Trophoblast cell (in vitro differentiated cells and primary cell): Measurements from ENCODE around the gene NCAM1.

Source experiments
- DNase-seq, 2 donors: peaks; one replicate each; pipeline ENCODE4 v3.0.0-alpha.2; 2016
- H2AFZ ChIP-seq: 2 replicates; pipeline ENCODE4 v1.6.1; 2013; ENCODE audit warnings: low read length, moderate library complexity, mild to moderate bottlenecking; ENCODE audit not compliant: insufficient read depth, poor library complexity
- H2AK5ac ChIP-seq: 2 replicates; pipeline ENCODE4 v1.6.1; 2013; ENCODE audit warnings: mild to moderate bottlenecking, low read length
- H2BK120ac ChIP-seq: 2 replicates; pipeline ENCODE4 v1.6.1; 2013; ENCODE audit warnings: low read length, mild to moderate bottlenecking, moderate library complexity; ENCODE audit not compliant: insufficient read depth, poor library complexity
- H2BK12ac ChIP-seq: 2 replicates; pipeline ENCODE4 v1.6.1; 2013; ENCODE audit warnings: mild to moderate bottlenecking, low read length, moderate library complexity
- H2BK5ac ChIP-seq: 2 replicates; pipeline ENCODE4 v1.6.1; 2013; ENCODE audit warnings: low read length, low read depth, moderate library complexity, mild to moderate bottlenecking; ENCODE audit not compliant: poor library complexity
- H3K14ac ChIP-seq: 2 replicates; pipeline ENCODE4 v1.6.1; 2013; ENCODE audit warnings: mild to moderate bottlenecking, low read length
- H3K18ac ChIP-seq: 2 replicates; pipeline ENCODE4 v1.6.1; 2013; ENCODE audit warnings: mild to moderate bottlenecking, low read length
- H3K23ac ChIP-seq: 2 replicates; pipeline ENCODE4 v1.6.1; 2013; ENCODE audit warnings: low read length
- H3K27ac ChIP-seq: 2 replicates; pipeline ENCODE4 v1.5.1; 2013; ENCODE audit warnings: low read depth, mild to moderate bottlenecking, inconsistent platforms, low read length, moderate library complexity
- H3K27me3 ChIP-seq: 2 replicates; pipeline ENCODE4 v1.6.1; 2013; ENCODE audit warnings: inconsistent platforms, mild to moderate bottlenecking, low read length, moderate library complexity; ENCODE audit not compliant: insufficient read depth
- H3K36me3 ChIP-seq, 2 experiments: 1 replicate in 1 of 2; 2 replicates in 1 of 2; pipeline ENCODE4 v1.6.1; 2013; ENCODE audit warnings: low read length in 2 of 2, mild to moderate bottlenecking in 2 of 2, moderate library complexity in 1 of 2; ENCODE audit not compliant: insufficient read depth in 2 of 2, control insufficient read depth in 1 of 2
- H3K4ac ChIP-seq: 2 replicates; pipeline ENCODE4 v1.6.1; 2013; ENCODE audit warnings: low read depth, mild to moderate bottlenecking, low read length, moderate library complexity
- H3K4me1 ChIP-seq, 2 experiments: 1 replicate in 1 of 2; 2 replicates in 1 of 2; pipeline ENCODE4 v1.6.1; 2013; ENCODE audit warnings: low read length in 2 of 2, mild to moderate bottlenecking in 2 of 2, moderate library complexity in 1 of 2; ENCODE audit not compliant: insufficient read depth in 2 of 2, control insufficient read depth in 1 of 2
- H3K4me2 ChIP-seq: 2 replicates; pipeline ENCODE4 v1.6.1; 2013; ENCODE audit warnings: inconsistent platforms, mild to moderate bottlenecking, low read length, moderate library complexity
- H3K4me3 ChIP-seq: 2 replicates; pipeline ENCODE4 v1.5.1; 2013; ENCODE audit warnings: mild to moderate bottlenecking, low read depth, low read length, inconsistent platforms
- H3K79me1 ChIP-seq: one replicate; pipeline ENCODE4 v1.6.1; 2013; ENCODE audit warnings: low read length
- H3K79me2 ChIP-seq: 2 replicates; pipeline ENCODE4 v1.6.1; 2013; ENCODE audit warnings: low read length, mild to moderate bottlenecking; ENCODE audit not compliant: control insufficient read depth, insufficient read depth, poor library complexity
- H3K9ac ChIP-seq: 2 replicates; pipeline ENCODE4 v1.6.1; 2013; ENCODE audit warnings: mild to moderate bottlenecking, low read length
- H3K9me3 ChIP-seq: 2 replicates; pipeline ENCODE4 v1.6.1; 2013; ENCODE audit warnings: low read depth, mild to moderate bottlenecking, control low read depth, inconsistent platforms, low read length; ENCODE audit not compliant: insufficient read depth
- H4K12ac ChIP-seq: 2 replicates; pipeline ENCODE4 v1.6.1; 2013; ENCODE audit warnings: low read depth, mild to moderate bottlenecking, low read length, moderate library complexity
- H4K8ac ChIP-seq: 2 replicates; pipeline ENCODE4 v1.6.1; 2013; ENCODE audit warnings: low read depth, mild to moderate bottlenecking, low read length, moderate library complexity
- H4K91ac ChIP-seq: one replicate; pipeline ENCODE4 v1.6.1; 2013; ENCODE audit warnings: low read depth, mild to moderate bottlenecking, low read length, moderate library complexity
- WGBS: extraction: QIAGEN DNeasy Blood & Tissue Kit; methylation state at CpG from one replicate; pipeline ENCODE4 v1.1.7; 2013; ENCODE audit warnings: missing lambda C conversion rate; ENCODE audit not compliant: insufficient read length, insufficient coverage; ENCODE audit errors: extremely low coverage; 5-methylcytosine and 5-hydroxymethylcytosine counted together

NCAM1 gene

GRCh38 chr11:112989198-112989597, 28.0 kb downstream of the NCAM1 start:
- Histone ChIP-seq H2BK5ac (no peak overlapping the region), H2AFZ (no peak overlapping the region), H2AK5ac (no peak overlapping the region), H4K8ac (no peak overlapping the region), H3K79me2 (no peaks in the 10 kb centered on the region), H3K23ac (no peak overlapping the region), H3K4ac (no peak overlapping the region), H4K12ac (no peak overlapping the region), H3K27ac (no peak overlapping the region), H3K14ac (no peak overlapping the region), H3K27me3 (no peaks in the 10 kb centered on the region), H3K4me2 (no peak overlapping the region), H3K18ac (no peak overlapping the region), H3K36me3 (no peaks in the 10 kb centered on the region), H2BK12ac (no peak overlapping the region), H3K9ac (no peak overlapping the region), H2BK120ac (no peak overlapping the region), H3K4me3 (no peak overlapping the region), H3K79me1 (no peaks in the 10 kb centered on the region), H3K9me3 (peaks cover 5% of the 10 kb centered on the region), H4K91ac (no peak overlapping the region), H3K4me1 (no peaks in the 10 kb centered on the region)
- WGBS: no CpG with 5 or more reads among the region's 1 CpG
- no peak for DNase-seq

DNA sequence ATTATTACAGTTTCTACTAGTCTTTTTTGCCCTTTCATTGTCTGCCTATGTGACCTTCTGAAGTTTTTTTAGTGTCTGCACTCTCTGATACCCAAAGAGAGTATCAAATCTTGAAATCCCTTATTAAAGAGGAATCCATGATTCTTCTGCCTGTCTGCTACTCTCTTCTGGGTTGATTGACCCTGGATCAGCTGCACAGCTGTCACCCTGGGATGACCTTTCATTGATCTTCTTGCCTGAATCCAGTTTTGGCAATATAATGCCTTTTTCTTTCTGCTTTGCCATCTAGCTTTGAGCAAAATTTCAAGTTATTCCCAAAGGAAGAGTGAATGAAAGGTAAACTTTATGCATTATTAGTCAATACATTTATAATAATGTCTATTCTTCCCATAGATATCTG, 32.6 kb downstream of the NCAM1 start:
- Histone ChIP-seq H3K27ac (no peak overlapping the region), H2BK120ac (no peak overlapping the region), H4K91ac (no peak overlapping the region), H4K12ac (no peak overlapping the region), H3K14ac (no peak overlapping the region), H3K79me2 (no peaks in the 10 kb centered on the region), H3K4me3 (no peak overlapping the region), H2AFZ (no peak overlapping the region), H3K18ac (no peak overlapping the region), H3K9me3 (peaks cover 5% of the 10 kb centered on the region), H3K79me1 (no peaks in the 10 kb centered on the region), H3K9ac (no peak overlapping the region), H2BK12ac (no peak overlapping the region), H3K4me1 (no peaks in the 10 kb centered on the region), H3K23ac (no peak overlapping the region), H4K8ac (no peak overlapping the region), H2AK5ac (no peak overlapping the region), H3K4me2 (no peak overlapping the region), H2BK5ac (no peak overlapping the region), H3K4ac (no peak overlapping the region), H3K36me3 (no peaks in the 10 kb centered on the region), H3K27me3 (no peaks in the 10 kb centered on the region)
- DNase-seq: no peak

DNA sequence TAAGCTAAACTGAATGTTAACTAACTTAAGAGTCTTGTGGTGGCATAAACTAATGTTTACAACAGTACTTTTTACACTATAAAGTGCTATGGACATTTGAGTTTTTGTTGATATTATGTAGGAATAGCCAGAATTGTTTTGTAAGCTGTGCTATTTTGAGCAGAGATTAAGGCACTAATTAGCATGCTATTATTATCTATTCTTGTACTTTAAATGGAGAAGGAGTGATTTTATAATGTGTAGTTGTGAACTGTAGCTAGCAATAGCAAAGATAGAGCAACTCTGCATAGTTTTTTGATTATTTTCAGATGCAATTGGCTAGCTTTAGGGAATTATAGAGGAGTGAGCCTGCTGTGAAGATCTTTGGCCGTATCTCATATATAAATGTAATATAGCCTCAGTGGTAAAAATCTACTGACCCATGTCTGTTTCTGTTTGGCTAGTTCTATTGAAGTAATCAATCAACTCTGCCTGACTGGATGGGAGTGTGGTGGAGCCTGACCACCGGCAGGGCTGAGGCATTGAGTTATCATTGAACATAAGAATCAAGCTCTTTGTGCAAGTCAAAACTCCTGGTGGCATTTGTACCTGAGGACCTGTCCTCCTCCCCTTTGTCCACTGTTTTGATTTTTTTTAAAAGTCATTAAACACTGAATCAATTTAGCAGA, 34.3 kb downstream of the NCAM1 start:
- no peak overlapping the region for H3K23ac ChIP-seq
- H2BK5ac ChIP-seq: no peak overlapping the region
- H3K79me2 ChIP-seq: no peaks in the 10 kb centered on the region
- H3K4me3 ChIP-seq: no peak overlapping the region
- no peak overlapping the region for H2BK12ac ChIP-seq
- H3K4ac ChIP-seq: no peak overlapping the region
- H3K36me3 ChIP-seq: no peaks in the 10 kb centered on the region
- H3K9me3 ChIP-seq: no peaks in the 10 kb centered on the region
- no peak overlapping the region for H3K9ac ChIP-seq
- DNase-seq: no peak
- no peak overlapping the region for H2AFZ ChIP-seq
- no peaks in the 10 kb centered on the region for H3K4me1 ChIP-seq
- no peak overlapping the region for H4K91ac ChIP-seq
- H4K12ac ChIP-seq: no peak overlapping the region
- no peak overlapping the region for H3K18ac ChIP-seq
- H3K14ac ChIP-seq: no peak overlapping the region
- no peak overlapping the region for H3K27ac ChIP-seq
- H2BK120ac ChIP-seq: no peak overlapping the region
- no peak overlapping the region for H4K8ac ChIP-seq
- H2AK5ac ChIP-seq: no peak overlapping the region
- H3K27me3 ChIP-seq: no peaks in the 10 kb centered on the region
- no CpG with 5 or more reads among the region's 2 CpGs for WGBS
- H3K4me2 ChIP-seq: no peak overlapping the region
- H3K79me1 ChIP-seq: no peaks in the 10 kb centered on the region

- no peak overlapping the region for H2BK12ac ChIP-seq
- H3K79me1 ChIP-seq: no peaks in the 10 kb centered on the region
- H3K36me3 ChIP-seq: no peaks in the 10 kb centered on the region
- no peak overlapping the region for H4K12ac ChIP-seq
- H3K79me2 ChIP-seq: no peaks in the 10 kb centered on the region
- H3K4me3 ChIP-seq: no peak overlapping the region
- no peak overlapping the region for H3K23ac ChIP-seq
- no peak for DNase-seq
- no peak overlapping the region for H3K18ac ChIP-seq
- no peak overlapping the region for H4K91ac ChIP-seq
- no peaks in the 10 kb centered on the region for H3K9me3 ChIP-seq
- no peak overlapping the region for H2AFZ ChIP-seq
- no CpG with 5 or more reads among the region's 2 CpGs for WGBS
- H3K4ac ChIP-seq: no peak overlapping the region
- H3K27ac ChIP-seq: no peak overlapping the region
- H3K9ac ChIP-seq: no peak overlapping the region
- no peaks in the 10 kb centered on the region for H3K27me3 ChIP-seq
- H2BK5ac ChIP-seq: no peak overlapping the region
- H3K4me2 ChIP-seq: no peak overlapping the region
- no peak overlapping the region for H2AK5ac ChIP-seq
- H4K8ac ChIP-seq: no peak overlapping the region
- H3K14ac ChIP-seq: no peak overlapping the region
- no peak overlapping the region for H2BK120ac ChIP-seq
- H3K4me1 ChIP-seq: no peaks in the 10 kb centered on the region
These were observed 35.8 kb downstream of the NCAM1 start for GRCh38 chr11:112996994-112997393.
